Neural crest cell (in vitro differentiated cells): ENCODE measurements around the gene HLF. TPM values are rescaled to one million over a fixed set of nuclear protein-coding genes. Genes with fewer than 3 reads are reported as not detected.

Experiments
- DNase-seq: peaks from one replicate; pipeline ENCODE4 v3.0.0; 2021; ENCODE audit warnings: low read depth, mixed read lengths, low spot score
- H3K27ac Mint-ChIP-seq: one replicate; pipeline ENCODE4 v1.8.0; 2021; ENCODE audit warnings: mild to moderate bottlenecking, mixed read lengths; ENCODE audit not compliant: unreplicated experiment
- H3K27me3 Mint-ChIP-seq: 2 replicates; pipeline ENCODE4 v1.8.0; 2021; ENCODE audit warnings: low read depth, mild to moderate bottlenecking, mixed read lengths
- H3K36me3 Mint-ChIP-seq: 2 replicates; pipeline ENCODE4 v1.8.0; 2021; ENCODE audit warnings: low read depth, mild to moderate bottlenecking, mixed read lengths
- H3K4me1 Mint-ChIP-seq: 2 replicates; pipeline ENCODE4 v1.8.0; 2021; ENCODE audit warnings: mixed read lengths
- H3K4me3 Mint-ChIP-seq: one replicate; pipeline ENCODE4 v1.8.0; 2021; ENCODE audit warnings: mild to moderate bottlenecking, mixed read lengths
- H3K9me3 Mint-ChIP-seq: 2 replicates; pipeline ENCODE4 v1.8.0; 2021; ENCODE audit warnings: mixed read lengths
- CTCF ChIP-seq: fragments of 200-600 bp; sonication (generic); conservative IDR thresholded peaks from 2 replicates; pipeline ENCODE4 v1.5.0; 2021; ENCODE audit warnings: antibody characterized with exemption, mild to moderate bottlenecking
- total RNA-seq: library from RNA; stranded (reverse); gene quantifications from 2 replicates; pipeline ENCODE4 v1.2.1, GENCODE V29; 2021

The HLF gene
- total RNA-seq, 1 donor from 2014 or later, result not detected

GRCh38 chr17:55282379-55282702, 17.6 kb downstream of the HLF start:
- Mint-ChIP-seq H3K9me3 (no peaks in the 10 kb centered on the region), H3K4me3 (no peak overlapping the region), H3K36me3 (no peaks in the 10 kb centered on the region), H3K27ac (no peak overlapping the region), H3K4me1 (no peaks in the 10 kb centered on the region), H3K27me3 (no peaks in the 10 kb centered on the region)
- TF ChIP-seq CTCF, result no peak
- DNase-seq, result no peak

GRCh38 chr17:55282741-55283140, 18.0 kb downstream of the HLF start:
- Mint-ChIP-seq H3K27ac (no peak overlapping the region), H3K4me3 (no peak overlapping the region), H3K4me1 (no peaks in the 10 kb centered on the region), H3K9me3 (no peaks in the 10 kb centered on the region), H3K36me3 (no peaks in the 10 kb centered on the region), H3K27me3 (no peaks in the 10 kb centered on the region)
- no peak for TF ChIP-seq CTCF
- no peak for DNase-seq

- Mint-ChIP-seq H3K4me1 (no peaks in the 10 kb centered on the region), H3K4me3 (no peak overlapping the region), H3K27ac (no peak overlapping the region), H3K9me3 (no peaks in the 10 kb centered on the region), H3K36me3 (no peaks in the 10 kb centered on the region), H3K27me3 (no peaks in the 10 kb centered on the region)
- no peak for DNase-seq
- TF ChIP-seq CTCF, result no peak
Measured at GRCh38 chr17:55283256-55283965, 18.7 kb downstream of the HLF start.

GRCh38 chr17:55284001-55284884, 19.5 kb downstream of the HLF start:
- H3K4me3 Mint-ChIP-seq, result no peak overlapping the region
- no peak overlapping the region for H3K27ac Mint-ChIP-seq
- no peak for DNase-seq
- TF ChIP-seq CTCF, result no peak
- no peaks in the 10 kb centered on the region for H3K4me1 Mint-ChIP-seq
- no peaks in the 10 kb centered on the region for H3K9me3 Mint-ChIP-seq
- H3K27me3 Mint-ChIP-seq, result no peaks in the 10 kb centered on the region
- no peaks in the 10 kb centered on the region for H3K36me3 Mint-ChIP-seq

- no peak for TF ChIP-seq CTCF
- Mint-ChIP-seq H3K36me3 (no peaks in the 10 kb centered on the region), H3K9me3 (no peaks in the 10 kb centered on the region), H3K4me1 (no peaks in the 10 kb centered on the region), H3K27me3 (no peaks in the 10 kb centered on the region), H3K27ac (no peak overlapping the region), H3K4me3 (no peak overlapping the region)
- no peak for DNase-seq
Measured at GRCh38 chr17:55284944-55285339, 20.2 kb downstream of the HLF start.
